Activated CD4-positive, alpha-beta T cell treated with anti-CD3 and anti-CD28 coated beads, Interleukin-2, amount 10 ng/mL, durations not matched to agents 7 days and 5 days (primary cell): ENCODE measurements around the gene KIF25. TPM values are rescaled to one million over a fixed set of nuclear protein-coding genes. Genes with fewer than 3 reads are reported as not detected.

Experiments used
- CTCF ChIA-PET: fragments of 350-600 bp; sonication (Branson Sonifier 250); formaldehyde crosslinking; loops from one replicate; lab custom pipeline; 2021; ENCODE audit warnings: antibody characterized with exemption; lab: Charles Lee
- POLR2A ChIA-PET: fragments of 350-600 bp; sonication (Branson Sonifier 250); formaldehyde crosslinking; loops from one replicate; lab custom pipeline; 2021; ENCODE audit warnings: antibody characterized with exemption; lab: Charles Lee
- DNase-seq: peaks from one replicate; pipeline ENCODE4 v3.0.0-alpha.2; 2020
- H3K27ac Mint-ChIP-seq: one replicate; pipeline ENCODE4 v1.8.0; 2021; ENCODE audit warnings: mild to moderate bottlenecking, moderate library complexity, mixed read lengths
- H3K27me3 Mint-ChIP-seq: one replicate; pipeline ENCODE4 v1.8.0; 2021; ENCODE audit warnings: mixed read lengths
- H3K36me3 Mint-ChIP-seq: one replicate; pipeline ENCODE4 v1.8.0; 2021; ENCODE audit warnings: low read depth, mixed read lengths
- H3K4me1 Mint-ChIP-seq: one replicate; pipeline ENCODE4 v1.8.0; 2021; ENCODE audit warnings: mixed read lengths
- H3K4me3 Mint-ChIP-seq: one replicate; pipeline ENCODE4 v1.8.0; 2021; ENCODE audit warnings: mild to moderate bottlenecking, moderate library complexity, mixed read lengths
- H3K9me3 Mint-ChIP-seq: one replicate; pipeline ENCODE4 v1.8.0; 2021; ENCODE audit warnings: mixed read lengths
- total RNA-seq, 2 experiments: library from RNA; stranded (reverse); gene quantifications; one replicate each; pipeline ENCODE4 v1.2.3, GENCODE V29; 2021

KIF25 gene
- total RNA-seq, 2 experiments from 2014 or later, result not detected

- H3K4me3 Mint-ChIP-seq, result no peak overlapping the region
- no peaks in the 10 kb centered on the region for H3K9me3 Mint-ChIP-seq
- H3K4me1 Mint-ChIP-seq, result no peaks in the 10 kb centered on the region
- no peak overlapping the region for H3K27ac Mint-ChIP-seq
- H3K36me3 Mint-ChIP-seq, result no peaks in the 10 kb centered on the region
- CTCF ChIA-PET, result no interaction called here
- POLR2A ChIA-PET, result no interaction called here
- no peaks in the 10 kb centered on the region for H3K27me3 Mint-ChIP-seq
- no peak for DNase-seq
Observed at GRCh38 chr6:168050225-168050880, 52.9 kb downstream of the KIF25 start.

DNA sequence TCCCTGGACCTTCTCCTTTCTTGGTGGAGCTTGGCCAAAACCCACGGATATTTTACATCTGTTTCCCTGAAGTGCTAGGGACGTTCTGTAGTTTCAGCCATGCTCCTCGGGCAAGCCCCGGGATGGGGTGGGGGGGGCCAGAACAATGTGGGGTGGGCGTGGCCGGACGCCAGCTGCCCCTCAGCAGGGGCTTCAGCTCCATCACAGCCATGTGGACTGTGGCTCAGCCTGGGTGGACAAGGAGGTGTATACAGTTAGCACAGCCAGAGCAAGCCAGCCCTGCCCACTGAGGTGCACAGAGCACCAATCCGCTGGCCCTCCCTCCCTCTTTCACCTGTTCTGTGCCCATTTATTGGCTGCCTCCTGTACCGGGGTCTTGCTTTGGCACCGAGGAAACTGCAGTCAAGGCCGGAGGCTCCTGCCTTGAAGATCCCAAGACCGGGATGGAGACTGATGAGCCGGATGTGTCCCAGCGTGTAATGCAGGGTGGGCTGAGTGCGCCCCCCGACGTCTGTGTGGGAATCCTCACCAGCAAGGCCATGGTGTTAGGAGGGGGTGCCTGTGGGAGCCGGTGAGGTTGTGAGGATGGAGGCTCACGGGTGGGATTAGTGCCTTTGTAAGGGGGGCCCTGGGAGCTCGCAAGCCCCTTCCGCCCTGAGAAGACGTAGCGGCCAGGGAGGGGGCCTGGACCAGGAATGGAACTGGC lies 53.6 kb downstream of the KIF25 start:
- H3K27me3 Mint-ChIP-seq, result no peaks in the 10 kb centered on the region
- no peaks in the 10 kb centered on the region for H3K9me3 Mint-ChIP-seq
- H3K27ac Mint-ChIP-seq, result no peak overlapping the region
- no peak for DNase-seq
- H3K4me3 Mint-ChIP-seq, result no peak overlapping the region
- H3K36me3 Mint-ChIP-seq, result no peaks in the 10 kb centered on the region
- CTCF ChIA-PET, result no interaction called here
- H3K4me1 Mint-ChIP-seq, result no peaks in the 10 kb centered on the region
- POLR2A ChIA-PET, result no interaction called here

GRCh38 chr6:168051648-168052047 lies 54.2 kb downstream of the KIF25 start:
- Mint-ChIP-seq H3K36me3 (no peaks in the 10 kb centered on the region), H3K4me1 (no peaks in the 10 kb centered on the region), H3K4me3 (no peak overlapping the region), H3K9me3 (no peaks in the 10 kb centered on the region), H3K27me3 (no peaks in the 10 kb centered on the region), H3K27ac (no peak overlapping the region)
- no peak for DNase-seq
- CTCF ChIA-PET, result no interaction called here
- POLR2A ChIA-PET, result no interaction called here

DNA sequence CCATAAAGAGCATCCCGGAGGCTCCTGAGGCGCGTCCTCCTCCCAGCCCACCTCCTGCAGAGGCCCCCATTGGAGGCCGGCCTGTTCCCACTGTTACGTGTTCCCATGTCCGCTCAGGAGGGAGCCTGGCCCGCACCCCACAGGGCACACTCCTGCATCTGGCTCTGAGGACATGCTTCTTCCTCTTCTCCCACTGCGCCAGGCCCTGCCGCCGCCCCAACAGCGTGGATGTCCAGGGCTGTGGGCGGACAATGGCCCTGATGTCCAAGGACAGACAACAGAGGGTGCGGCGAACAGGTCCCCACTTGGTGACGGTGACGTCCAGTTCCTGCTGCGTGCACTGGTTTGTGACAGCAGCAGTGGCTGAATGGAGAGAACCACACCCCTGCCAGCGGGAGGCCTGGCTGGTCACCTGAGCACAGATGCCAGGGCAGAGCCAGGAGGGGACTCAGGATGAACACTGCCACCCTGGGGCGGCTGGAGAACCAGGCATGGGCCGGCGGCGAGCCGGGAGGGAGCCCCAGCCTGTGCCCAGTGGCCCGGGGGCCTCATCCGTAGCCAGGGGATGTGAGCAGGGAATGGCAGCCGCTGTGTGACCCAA lies 54.9 kb downstream of the KIF25 start:
- Mint-ChIP-seq H3K27ac (no peak overlapping the region), H3K4me3 (no peak overlapping the region), H3K36me3 (no peaks in the 10 kb centered on the region), H3K9me3 (no peaks in the 10 kb centered on the region), H3K4me1 (no peaks in the 10 kb centered on the region), H3K27me3 (no peaks in the 10 kb centered on the region)
- no peak for DNase-seq
- ChIA-PET CTCF (no interaction called here), POLR2A (no interaction called here)

- Mint-ChIP-seq H3K4me1 (no peaks in the 10 kb centered on the region), H3K36me3 (no peaks in the 10 kb centered on the region), H3K27ac (no peak overlapping the region), H3K4me3 (no peak overlapping the region), H3K27me3 (no peaks in the 10 kb centered on the region), H3K9me3 (no peaks in the 10 kb centered on the region)
- DNase-seq, result no peak
- CTCF ChIA-PET, result no interaction called here
- POLR2A ChIA-PET, result no interaction called here
Observed at GRCh38 chr6:168053086-168053956, 55.9 kb downstream of the KIF25 start.

GRCh38 chr6:168053957-168054471 lies 56.5 kb downstream of the KIF25 start:
- no peak overlapping the region for H3K27ac Mint-ChIP-seq
- CTCF ChIA-PET, result no interaction called here
- POLR2A ChIA-PET, result no interaction called here
- no peaks in the 10 kb centered on the region for H3K4me1 Mint-ChIP-seq
- H3K4me3 Mint-ChIP-seq, result no peak overlapping the region
- no peaks in the 10 kb centered on the region for H3K36me3 Mint-ChIP-seq
- no peaks in the 10 kb centered on the region for H3K27me3 Mint-ChIP-seq
- DNase-seq, result no peak
- H3K9me3 Mint-ChIP-seq, result no peaks in the 10 kb centered on the region

DNA sequence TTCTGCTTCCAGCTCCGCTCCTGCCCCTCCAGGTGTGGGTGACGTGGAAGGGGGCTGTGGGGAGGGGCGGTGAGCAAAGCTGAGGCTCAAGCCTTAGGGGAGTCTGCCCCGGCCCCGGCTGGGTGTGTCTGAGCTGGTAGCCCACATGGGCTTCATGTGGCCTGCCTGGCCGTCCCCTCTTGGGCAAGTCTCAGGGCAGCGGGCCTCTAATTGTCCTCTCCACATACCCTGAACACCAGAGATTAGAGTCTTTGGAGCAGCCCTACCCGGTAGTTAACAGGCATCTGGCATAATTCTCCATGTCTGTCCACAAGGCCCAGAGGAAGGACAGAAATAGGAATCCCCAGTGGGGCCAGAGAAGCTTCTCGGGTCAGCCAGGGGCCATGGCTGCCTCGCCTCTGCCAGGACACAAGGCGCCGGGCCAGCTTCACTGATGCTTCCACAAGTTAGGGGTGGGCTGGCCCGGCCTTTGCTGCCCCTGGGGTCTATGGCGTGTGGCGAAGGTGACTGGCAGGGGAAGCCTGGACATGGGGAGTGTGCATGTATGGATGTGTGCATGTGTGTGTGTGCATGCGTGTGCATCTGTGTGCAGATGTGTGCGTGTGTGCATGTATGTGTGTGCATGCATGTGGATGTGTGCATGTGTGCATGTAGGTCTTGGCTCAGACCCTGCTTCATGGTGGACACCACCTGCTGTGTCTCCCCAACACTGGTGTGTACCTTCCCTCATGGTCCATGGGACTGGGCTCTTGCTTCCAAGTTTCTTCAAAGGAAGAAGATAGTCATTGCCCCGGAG lies 57.5 kb downstream of the KIF25 start:
- no peaks in the 10 kb centered on the region for H3K9me3 Mint-ChIP-seq
- H3K4me1 Mint-ChIP-seq, result no peaks in the 10 kb centered on the region
- ChIA-PET POLR2A (no interaction called here), CTCF (no interaction called here)
- H3K27me3 Mint-ChIP-seq, result no peaks in the 10 kb centered on the region
- H3K36me3 Mint-ChIP-seq, result no peaks in the 10 kb centered on the region
- no peak overlapping the region for H3K4me3 Mint-ChIP-seq
- no peak for DNase-seq
- no peak overlapping the region for H3K27ac Mint-ChIP-seq

DNA sequence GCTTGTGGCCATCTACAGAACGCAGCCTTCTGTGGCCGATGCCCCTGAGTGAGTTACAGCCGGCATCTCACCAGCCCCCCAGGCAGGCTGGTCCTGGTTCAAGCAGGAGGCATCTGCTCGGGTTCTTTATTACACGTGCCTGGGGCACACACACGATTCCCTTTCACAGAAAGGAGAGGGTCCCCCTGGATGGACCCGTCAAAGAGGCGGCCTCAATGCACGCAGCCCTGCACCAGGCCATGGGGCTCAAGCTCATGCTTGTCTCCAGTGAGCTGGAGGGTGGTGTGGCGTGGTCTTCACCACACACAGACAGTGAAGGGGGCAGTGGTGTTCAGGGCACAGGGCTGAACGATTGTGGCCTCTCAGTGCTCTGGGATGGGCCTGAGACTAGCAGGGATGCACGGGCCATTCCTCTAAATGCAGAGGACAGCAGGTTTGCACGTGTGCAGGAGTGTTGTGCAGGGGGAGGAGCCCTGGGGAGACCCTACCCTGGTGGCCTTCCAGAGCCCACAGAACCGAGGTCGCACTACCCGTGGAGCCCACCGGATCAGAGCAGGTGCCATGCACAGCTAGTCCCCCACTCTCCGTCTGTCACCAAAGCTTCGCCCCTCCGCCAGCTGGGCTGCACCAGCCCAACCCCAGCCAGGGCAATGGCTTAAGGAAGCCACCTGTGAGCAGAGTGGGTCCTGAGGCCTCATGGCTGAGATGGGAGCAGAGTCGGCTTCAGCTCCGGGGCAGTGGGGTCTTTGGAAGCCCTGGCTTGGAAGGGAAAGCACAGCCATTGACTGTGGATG lies 58.4 kb downstream of the KIF25 start:
- Mint-ChIP-seq H3K27ac (no peak overlapping the region), H3K27me3 (no peaks in the 10 kb centered on the region), H3K4me3 (no peak overlapping the region), H3K4me1 (no peaks in the 10 kb centered on the region), H3K9me3 (no peaks in the 10 kb centered on the region), H3K36me3 (no peaks in the 10 kb centered on the region)
- ChIA-PET POLR2A (no interaction called here), CTCF (no interaction called here)
- DNase-seq, result no peak

GRCh38 chr6:168056892-168057527 lies 59.5 kb downstream of the KIF25 start:
- ChIA-PET CTCF (no interaction called here), POLR2A (no interaction called here)
- Mint-ChIP-seq H3K4me3 (no peak overlapping the region), H3K9me3 (no peaks in the 10 kb centered on the region), H3K27ac (no peak overlapping the region), H3K36me3 (no peaks in the 10 kb centered on the region), H3K27me3 (no peaks in the 10 kb centered on the region), H3K4me1 (no peaks in the 10 kb centered on the region)
- no peak for DNase-seq

DNA sequence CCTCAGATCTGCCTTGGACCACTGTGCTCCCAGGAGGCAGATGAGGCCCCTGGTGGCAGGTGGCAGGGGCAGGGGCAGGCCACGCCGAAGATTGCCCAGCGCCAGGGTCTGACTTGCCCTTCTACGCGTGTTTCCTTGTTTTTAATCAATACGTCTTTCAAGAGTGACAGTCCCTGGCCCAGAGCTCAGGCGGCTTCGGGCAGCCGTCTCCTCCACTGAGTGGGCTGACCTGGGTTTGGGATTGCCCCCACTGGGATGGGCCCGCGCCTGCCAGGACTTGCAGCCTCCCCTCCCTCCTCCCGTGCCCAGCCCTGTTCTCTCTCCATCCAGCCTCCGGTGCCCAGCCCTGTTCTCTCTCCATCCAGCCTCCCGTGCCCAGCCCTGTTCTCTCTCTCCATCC lies 60.4 kb downstream of the KIF25 start:
- ChIA-PET POLR2A (no interaction called here), CTCF (no interaction called here)
- no peak for DNase-seq
- no peaks in the 10 kb centered on the region for H3K4me1 Mint-ChIP-seq
- H3K27ac Mint-ChIP-seq, result no peak overlapping the region
- H3K9me3 Mint-ChIP-seq, result no peaks in the 10 kb centered on the region
- no peaks in the 10 kb centered on the region for H3K36me3 Mint-ChIP-seq
- no peak overlapping the region for H3K4me3 Mint-ChIP-seq
- no peaks in the 10 kb centered on the region for H3K27me3 Mint-ChIP-seq

GRCh38 chr6:168058691-168059551 lies 61.5 kb downstream of the KIF25 start:
- H3K27ac Mint-ChIP-seq, result no peak overlapping the region
- H3K36me3 Mint-ChIP-seq, result no peaks in the 10 kb centered on the region
- H3K4me1 Mint-ChIP-seq, result no peaks in the 10 kb centered on the region
- no peaks in the 10 kb centered on the region for H3K27me3 Mint-ChIP-seq
- ChIA-PET CTCF (no interaction called here), POLR2A (no interaction called here)
- no peak overlapping the region for H3K4me3 Mint-ChIP-seq
- DNase-seq, result no peak
- H3K9me3 Mint-ChIP-seq, result no peaks in the 10 kb centered on the region
